Neural crest cell (in vitro differentiated cells): Measurements from ENCODE around the gene CRYBA2. TPM values are rescaled to one million over a fixed set of nuclear protein-coding genes. Genes with fewer than 3 reads are reported as not detected.

Experiments
- DNase-seq: peaks from one replicate; pipeline ENCODE4 v3.0.0; 2021; ENCODE audit warnings: low read depth, mixed read lengths, low spot score
- H3K27ac Mint-ChIP-seq: one replicate; pipeline ENCODE4 v1.8.0; 2021; ENCODE audit warnings: mild to moderate bottlenecking, mixed read lengths; ENCODE audit not compliant: unreplicated experiment
- H3K27me3 Mint-ChIP-seq: 2 replicates; pipeline ENCODE4 v1.8.0; 2021; ENCODE audit warnings: low read depth, mild to moderate bottlenecking, mixed read lengths
- H3K36me3 Mint-ChIP-seq: 2 replicates; pipeline ENCODE4 v1.8.0; 2021; ENCODE audit warnings: low read depth, mild to moderate bottlenecking, mixed read lengths
- H3K4me1 Mint-ChIP-seq: 2 replicates; pipeline ENCODE4 v1.8.0; 2021; ENCODE audit warnings: mixed read lengths
- H3K4me3 Mint-ChIP-seq: one replicate; pipeline ENCODE4 v1.8.0; 2021; ENCODE audit warnings: mild to moderate bottlenecking, mixed read lengths
- H3K9me3 Mint-ChIP-seq: 2 replicates; pipeline ENCODE4 v1.8.0; 2021; ENCODE audit warnings: mixed read lengths
- total RNA-seq: library from RNA; stranded (reverse); gene quantifications from 2 replicates; pipeline ENCODE4 v1.2.1, GENCODE V29; 2021
- TF ChIP-seq, protein P1 (sequence below): fragments of 200-600 bp; sonication (generic); conservative IDR thresholded peaks from 2 replicates; pipeline ENCODE4 v1.5.0; 2021; ENCODE audit warnings: antibody characterized with exemption, mild to moderate bottlenecking

Gene CRYBA2
- total RNA-seq, 1 donor from 2014 or later = not detected

DNA sequence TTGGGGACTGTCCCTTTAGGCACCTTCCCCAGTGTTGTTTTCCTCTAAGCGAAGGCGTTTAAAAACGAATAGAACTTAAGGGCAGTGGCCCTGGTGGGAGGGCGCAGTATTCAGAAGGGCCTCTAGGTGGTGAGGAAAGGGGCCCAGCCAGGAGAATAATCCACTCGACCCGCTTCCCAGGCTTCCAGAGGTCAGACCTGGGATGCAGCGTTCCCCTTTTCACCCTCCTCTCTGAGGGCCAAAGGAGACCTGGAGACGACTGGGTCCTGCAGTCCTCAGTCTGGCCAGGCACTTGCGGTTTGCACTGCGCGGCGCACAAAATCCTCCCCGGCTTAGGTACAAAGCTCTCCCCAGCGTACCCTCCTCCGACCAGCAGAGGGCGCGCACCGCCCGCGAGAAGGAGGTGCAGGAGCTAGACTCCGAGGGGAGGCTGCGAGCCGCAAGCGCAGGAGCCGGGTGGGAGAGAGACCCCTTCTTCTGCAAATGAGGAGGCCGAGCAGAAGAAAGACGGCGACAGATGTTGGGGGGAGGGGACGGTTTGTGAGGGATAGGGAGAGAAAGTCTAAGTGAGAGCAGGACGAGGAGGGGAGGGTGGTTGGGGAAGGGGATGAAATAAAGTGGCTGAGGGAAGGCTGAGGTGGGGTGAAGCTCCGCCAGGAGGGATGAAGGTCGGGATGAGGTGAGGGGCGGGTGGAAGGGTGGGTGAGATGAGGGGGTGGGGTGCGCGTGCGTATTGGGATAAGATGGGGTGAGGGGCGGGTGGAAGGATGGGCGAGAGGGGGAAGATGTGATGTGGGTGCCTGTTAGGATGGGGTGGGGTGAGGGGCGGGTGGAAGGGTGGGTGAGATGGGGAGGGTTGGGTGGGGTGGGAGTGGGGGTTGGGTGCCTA is 13.1 kb downstream of the CRYBA2 start:
- Mint-ChIP-seq H3K4me1 (peaks cover 9% of the 10 kb centered on the region), H3K27ac (no peak overlapping the region), H3K4me3 (peak overlapping the region; percentile 78), H3K36me3 (no peaks in the 10 kb centered on the region), H3K9me3 (no peaks in the 10 kb centered on the region), H3K27me3 (peaks cover 95% of the 10 kb centered on the region)
- TF ChIP-seq, protein P1, sequence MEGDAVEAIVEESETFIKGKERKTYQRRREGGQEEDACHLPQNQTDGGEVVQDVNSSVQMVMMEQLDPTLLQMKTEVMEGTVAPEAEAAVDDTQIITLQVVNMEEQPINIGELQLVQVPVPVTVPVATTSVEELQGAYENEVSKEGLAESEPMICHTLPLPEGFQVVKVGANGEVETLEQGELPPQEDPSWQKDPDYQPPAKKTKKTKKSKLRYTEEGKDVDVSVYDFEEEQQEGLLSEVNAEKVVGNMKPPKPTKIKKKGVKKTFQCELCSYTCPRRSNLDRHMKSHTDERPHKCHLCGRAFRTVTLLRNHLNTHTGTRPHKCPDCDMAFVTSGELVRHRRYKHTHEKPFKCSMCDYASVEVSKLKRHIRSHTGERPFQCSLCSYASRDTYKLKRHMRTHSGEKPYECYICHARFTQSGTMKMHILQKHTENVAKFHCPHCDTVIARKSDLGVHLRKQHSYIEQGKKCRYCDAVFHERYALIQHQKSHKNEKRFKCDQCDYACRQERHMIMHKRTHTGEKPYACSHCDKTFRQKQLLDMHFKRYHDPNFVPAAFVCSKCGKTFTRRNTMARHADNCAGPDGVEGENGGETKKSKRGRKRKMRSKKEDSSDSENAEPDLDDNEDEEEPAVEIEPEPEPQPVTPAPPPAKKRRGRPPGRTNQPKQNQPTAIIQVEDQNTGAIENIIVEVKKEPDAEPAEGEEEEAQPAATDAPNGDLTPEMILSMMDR = peak; percentile 98
- peak; percentile 84 for DNase-seq

DNA sequence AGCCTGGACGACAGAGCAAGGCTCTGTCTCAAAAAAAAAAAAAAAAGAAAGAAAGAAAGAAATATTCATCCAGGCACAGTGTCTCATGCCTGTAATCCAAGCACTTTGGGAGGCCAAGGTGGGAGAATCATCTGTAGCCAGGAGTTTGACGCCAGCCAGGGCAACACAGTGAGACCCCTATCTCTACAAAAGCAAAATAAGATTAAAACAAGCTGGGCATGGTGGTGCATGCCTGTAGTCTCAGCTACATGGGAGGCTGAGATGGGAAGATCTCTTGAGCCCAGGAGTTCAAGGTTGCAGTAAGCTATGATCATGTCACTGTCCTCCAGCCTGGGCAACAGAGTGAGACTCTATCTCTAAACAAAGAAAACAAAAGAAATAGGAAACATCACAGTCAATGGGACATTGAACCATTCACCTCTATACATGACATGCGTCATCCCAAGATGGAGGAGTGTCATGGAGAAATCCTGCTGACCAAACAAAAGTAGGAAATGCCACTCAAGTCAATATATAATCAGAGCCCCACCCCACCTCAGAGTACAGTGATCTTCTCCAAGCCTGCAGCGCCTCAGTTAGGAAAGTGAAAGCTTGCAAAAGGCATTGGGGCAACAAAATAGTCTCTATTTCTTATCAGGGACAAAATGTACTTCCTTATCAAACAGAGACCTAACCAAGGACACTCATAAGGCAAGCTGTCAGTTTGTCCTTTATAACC is 18.0 kb downstream of the CRYBA2 start:
- Mint-ChIP-seq H3K27me3 (peaks cover 91% of the 10 kb centered on the region), H3K9me3 (no peaks in the 10 kb centered on the region), H3K36me3 (no peaks in the 10 kb centered on the region), H3K27ac (no peak overlapping the region), H3K4me3 (no peak overlapping the region), H3K4me1 (no peaks in the 10 kb centered on the region)
- DNase-seq = no peak
- TF ChIP-seq, protein P1 = no peak

DNA sequence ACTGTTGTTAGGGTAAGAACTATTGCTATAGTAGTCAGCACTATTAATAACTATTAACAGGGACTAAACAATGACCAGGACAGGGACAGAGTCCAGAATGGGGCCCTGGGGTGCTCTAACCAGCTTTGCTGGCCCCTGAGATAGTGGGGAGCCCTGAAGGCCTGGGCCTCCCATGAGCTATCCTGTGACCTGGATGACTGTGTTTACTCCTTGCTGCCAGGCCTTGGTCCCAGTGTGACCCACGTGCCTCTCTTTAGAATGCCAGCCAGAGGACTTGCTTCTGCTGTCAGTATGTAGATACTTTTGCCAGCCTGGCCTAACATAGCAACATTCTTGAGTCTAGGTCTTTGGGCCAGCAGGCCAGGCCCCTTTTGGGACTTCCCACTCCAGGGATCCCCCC is 22.3 kb downstream of the CRYBA2 start:
- Mint-ChIP-seq H3K9me3 (no peaks in the 10 kb centered on the region), H3K4me3 (no peak overlapping the region), H3K27ac (no peak overlapping the region), H3K27me3 (peaks cover 88% of the 10 kb centered on the region), H3K36me3 (no peaks in the 10 kb centered on the region), H3K4me1 (no peaks in the 10 kb centered on the region)
- no peak for DNase-seq
- TF ChIP-seq, protein P1 = no peak

DNA sequence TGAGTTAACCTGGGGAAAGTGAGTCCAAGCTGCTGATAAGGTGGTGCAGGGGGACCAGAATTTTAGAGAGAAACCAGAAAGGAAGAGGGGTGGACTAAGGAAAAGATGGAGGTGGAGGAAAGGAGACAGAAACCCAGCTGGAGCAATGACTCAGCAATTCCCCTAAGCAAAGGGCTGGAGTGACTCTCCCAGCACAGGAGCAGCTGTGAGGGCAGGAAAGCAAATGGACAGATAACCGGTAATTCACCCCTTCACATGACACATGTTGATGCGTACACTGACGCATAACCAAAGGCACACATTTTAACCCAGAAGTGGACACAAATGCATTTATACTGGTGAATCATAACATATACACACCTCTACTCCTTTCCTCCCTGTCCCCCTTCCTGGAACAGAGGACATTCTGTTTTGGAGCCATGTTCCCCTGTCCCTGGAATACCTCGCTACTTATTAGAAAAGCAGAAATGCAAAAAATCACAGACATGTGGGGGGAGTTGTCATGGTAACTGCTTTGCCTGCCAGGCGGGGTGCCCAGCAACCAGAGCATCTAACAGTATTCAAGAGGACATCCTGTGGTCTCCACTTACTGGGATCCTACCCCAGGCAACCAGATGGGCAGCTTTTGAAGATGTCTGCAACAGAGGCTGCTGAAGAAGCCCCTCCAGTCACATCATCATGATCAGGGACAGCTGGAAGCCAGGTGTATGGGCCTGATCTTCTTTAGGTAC is 29.0 kb downstream of the CRYBA2 start:
- Mint-ChIP-seq H3K9me3 (no peaks in the 10 kb centered on the region), H3K27ac (peak overlapping the region; percentile 92)

DNA sequence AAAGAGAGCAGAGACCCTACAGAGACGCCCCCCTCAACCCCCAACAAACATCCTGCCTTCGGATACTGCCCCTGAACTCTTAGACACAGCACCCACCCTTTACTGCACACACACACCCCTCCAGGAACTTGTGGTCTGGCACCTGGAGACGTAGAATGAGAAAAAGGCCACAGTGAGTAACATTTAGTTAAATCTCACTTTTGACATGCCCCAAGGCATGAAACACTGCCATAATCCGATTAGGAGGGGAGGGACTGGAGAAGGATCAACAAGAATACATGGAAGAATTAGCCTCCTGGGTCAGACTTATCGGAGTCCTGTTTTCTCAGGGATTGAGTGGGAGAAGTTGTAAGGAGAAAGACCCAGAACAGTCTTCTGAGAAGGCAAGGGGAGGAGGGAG is 29.6 kb downstream of the CRYBA2 start:
- TF ChIP-seq, protein P1 = no peak
- no peak for DNase-seq
- Mint-ChIP-seq H3K4me1 (peaks cover 33% of the 10 kb centered on the region), H3K27me3 (peaks cover 83% of the 10 kb centered on the region), H3K4me3 (peak overlapping the region; percentile 95), H3K27ac (peak overlapping the region; percentile 92), H3K9me3 (no peaks in the 10 kb centered on the region), H3K36me3 (no peaks in the 10 kb centered on the region)

More for the DNA sequence above, 29.0 kb downstream of the CRYBA2 start:
- H3K4me1 Mint-ChIP-seq = peaks cover 30% of the 10 kb centered on the region
- no peaks in the 10 kb centered on the region for H3K36me3 Mint-ChIP-seq
- H3K4me3 Mint-ChIP-seq = peak overlapping the region; percentile 95
- TF ChIP-seq, protein P1 = no peak
- no peak for DNase-seq
- H3K27me3 Mint-ChIP-seq = peaks cover 83% of the 10 kb centered on the region
